HG02852 (cell line): ENCODE data around the gene PITPNM1.
"Not testable (repeated sequence)": the region's sequence is repeated elsewhere in the genome, so short reads cannot be mapped to it uniquely, and the experiment has no call there.

Experiments used
- ATAC-seq: cut with Tn5 transposase; IDR thresholded peaks from one replicate; pipeline ENCODE4 v1.9.1; 2021; ENCODE audit warnings: mild to moderate bottlenecking, moderate library complexity; ENCODE audit not compliant: unreplicated experiment

PITPNM1 gene

GRCh38 chr11:67491276-67492068, 13.7 kb downstream of the PITPNM1 start:
- ATAC-seq: no peak

DNA sequence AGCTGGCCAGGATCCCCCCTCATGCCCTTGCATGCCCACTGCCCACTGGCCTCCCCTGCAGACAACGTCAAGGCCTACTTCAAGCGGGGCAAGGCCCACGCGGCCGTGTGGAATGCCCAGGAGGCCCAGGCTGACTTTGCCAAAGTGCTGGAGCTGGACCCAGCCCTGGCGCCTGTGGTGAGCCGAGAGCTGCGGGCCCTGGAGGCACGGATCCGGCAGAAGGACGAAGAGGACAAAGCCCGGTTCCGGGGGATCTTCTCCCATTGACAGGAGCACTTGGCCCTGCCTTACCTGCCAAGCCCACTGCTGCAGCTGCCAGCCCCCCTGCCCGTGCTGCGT, 14.5 kb downstream of the PITPNM1 start:
- no peak for ATAC-seq

DNA sequence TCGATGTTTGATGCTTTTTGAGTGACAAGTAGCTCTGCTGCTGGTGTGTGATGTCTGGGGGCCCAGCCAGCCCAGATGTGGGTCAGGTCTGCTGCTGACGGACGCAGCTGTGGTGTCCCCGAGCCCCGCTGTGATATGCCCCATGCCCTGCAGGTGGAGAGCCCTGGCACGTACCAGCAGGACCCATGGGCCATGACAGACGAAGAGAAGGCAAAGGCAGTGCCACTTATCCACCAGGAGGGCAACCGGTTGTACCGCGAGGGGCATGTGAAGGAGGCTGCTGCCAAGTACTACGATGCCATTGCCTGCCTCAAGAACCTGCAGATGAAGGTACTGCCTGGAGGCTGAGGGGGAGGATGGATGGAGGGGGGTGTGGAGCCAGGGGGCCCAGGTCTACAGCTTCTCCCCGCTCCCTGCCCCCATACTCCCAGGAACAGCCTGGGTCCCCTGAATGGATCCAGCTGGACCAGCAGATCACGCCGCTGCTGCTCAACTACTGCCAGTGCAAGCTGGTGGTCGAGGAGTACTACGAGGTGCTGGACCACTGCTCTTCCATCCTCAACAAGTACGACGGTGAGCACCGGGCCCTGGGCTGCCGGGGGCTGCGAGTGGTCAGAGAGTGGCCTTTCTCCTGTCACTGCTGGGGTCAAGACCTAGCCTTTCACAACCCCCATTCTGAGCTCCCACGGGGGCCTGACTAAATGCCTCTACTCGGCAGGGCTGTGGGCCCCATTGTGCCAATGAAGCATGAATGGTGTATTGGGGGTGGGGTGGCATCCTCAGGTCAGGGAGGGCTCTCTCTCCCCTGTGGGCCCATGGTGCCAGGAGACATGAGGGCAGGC, 15.1 kb downstream of the PITPNM1 start:
- ATAC-seq: no peak

- ATAC-seq: no peak
These were observed 15.8 kb downstream of the PITPNM1 start for GRCh38 chr11:67489203-67489884.

DNA sequence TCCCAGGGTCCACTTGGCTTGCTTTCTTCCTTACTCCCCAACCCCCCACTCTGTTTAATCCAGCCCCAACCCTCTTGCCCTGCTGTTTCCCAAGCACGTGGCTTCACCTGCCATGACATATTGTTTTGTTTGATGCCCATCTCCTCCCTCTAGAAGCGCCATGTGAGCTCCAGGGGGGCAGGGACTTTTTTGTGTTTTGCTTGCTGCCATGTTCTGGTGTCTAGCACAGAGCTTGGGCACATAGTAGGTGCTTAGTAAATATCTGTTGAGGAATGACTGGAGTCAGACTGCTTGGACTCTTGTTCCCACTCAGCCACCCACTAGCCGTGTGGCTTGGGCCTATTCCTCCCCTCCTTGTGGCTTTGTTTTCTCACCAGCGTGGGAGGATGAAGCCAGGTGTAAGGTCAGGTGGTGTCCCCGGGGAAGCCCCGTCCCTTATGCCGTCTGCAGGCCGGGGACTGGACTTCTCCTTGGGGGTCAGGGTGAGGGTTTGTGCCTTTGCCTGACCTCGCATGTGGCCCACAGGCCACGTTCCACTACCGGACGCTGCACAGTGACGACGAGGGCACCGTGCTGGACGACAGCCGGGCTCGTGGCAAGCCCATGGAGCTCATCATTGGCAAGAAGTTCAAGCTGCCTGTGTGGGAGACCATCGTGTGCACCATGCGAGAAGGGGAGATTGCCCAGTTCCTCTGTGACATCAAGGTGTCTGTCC, 18.5 kb downstream of the PITPNM1 start:
- peak; percentile 36 for ATAC-seq

DNA sequence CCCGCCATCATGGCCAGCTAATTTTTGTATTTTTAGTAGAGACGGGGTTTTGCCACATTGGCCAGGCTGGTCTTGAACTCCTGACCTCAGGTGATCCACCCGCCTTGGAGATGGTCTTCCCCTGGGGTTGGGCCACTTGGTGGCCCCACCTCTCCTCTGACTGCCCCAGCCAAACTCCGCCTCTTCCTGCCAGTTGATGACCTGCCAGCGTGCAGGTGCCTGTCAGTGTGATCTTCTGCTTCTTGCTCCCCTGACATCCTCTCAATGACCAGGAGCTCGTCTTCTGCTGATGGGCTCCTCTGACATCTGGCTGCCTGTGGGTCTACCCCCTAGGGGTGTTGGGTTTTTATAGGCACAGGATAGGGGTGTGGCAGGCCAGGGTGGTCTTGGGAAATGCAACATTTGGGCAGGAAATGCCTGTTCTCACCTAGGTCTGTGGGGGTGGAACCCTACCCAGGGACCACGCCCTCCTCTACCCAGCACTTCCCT, 19.2 kb downstream of the PITPNM1 start:
- ATAC-seq: not testable (repeated sequence)

DNA sequence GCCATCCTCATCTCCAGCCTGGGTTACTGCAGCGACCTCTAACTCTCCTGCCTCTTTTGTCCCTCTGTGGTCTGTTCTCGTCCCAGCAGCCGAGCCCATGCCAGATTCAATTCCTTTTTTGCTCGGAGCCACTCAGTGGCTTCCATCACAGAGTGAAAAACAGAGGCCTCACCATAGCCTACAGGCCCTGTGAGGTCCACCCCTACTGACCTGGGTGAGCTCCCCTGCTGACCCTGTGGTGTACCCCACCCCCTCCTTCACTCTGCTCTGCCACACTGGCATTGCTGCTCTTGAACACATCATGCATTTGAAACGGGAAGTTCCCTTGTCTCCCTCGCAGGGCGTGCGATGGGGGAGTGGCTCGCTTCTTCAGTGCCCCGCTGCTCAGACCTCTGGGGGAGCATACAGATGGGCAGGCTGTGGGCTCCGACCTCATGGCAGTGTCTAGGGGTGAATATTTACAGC, 20.3 kb downstream of the PITPNM1 start:
- ATAC-seq: no peak

DNA sequence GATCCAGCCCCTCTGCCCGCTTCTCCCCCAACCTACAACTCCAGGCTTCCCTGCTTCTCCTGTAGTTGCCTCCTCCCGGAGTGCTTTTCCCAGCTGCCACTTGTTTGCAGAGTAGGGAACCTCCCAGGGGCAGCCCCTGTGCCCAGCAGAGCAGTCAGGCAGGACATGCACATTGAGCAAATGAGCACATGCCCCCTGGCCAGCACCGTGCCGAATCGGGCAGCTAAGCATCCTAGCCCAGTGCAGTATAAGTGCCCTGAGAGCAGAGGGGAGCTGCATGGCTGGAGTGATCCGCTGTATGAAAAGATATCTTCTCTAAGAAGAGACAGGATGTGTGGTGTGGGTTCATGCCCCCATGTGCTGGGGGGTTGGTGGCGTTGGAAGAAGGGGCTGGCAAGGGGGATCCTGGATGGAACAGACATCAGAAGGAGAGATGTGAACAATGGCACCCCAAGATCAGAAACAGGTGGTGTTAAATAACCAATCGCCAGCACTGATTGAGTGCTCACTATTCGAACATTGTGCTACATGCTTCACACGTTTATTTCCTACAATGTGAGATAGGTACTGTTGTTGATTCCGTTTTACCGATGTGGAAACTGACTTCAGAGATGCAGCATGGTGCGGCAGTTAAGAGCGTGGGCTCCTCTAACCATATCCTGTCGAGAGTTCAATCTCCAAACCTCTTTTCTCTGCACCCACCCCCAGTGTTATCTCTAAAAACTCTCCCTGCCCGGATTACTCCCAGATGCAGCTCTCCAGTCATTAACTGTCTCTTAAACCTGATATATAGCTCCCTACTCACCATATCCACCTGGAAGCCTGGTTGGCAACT, 21.1 kb downstream of the PITPNM1 start:
- ATAC-seq: no peak

DNA sequence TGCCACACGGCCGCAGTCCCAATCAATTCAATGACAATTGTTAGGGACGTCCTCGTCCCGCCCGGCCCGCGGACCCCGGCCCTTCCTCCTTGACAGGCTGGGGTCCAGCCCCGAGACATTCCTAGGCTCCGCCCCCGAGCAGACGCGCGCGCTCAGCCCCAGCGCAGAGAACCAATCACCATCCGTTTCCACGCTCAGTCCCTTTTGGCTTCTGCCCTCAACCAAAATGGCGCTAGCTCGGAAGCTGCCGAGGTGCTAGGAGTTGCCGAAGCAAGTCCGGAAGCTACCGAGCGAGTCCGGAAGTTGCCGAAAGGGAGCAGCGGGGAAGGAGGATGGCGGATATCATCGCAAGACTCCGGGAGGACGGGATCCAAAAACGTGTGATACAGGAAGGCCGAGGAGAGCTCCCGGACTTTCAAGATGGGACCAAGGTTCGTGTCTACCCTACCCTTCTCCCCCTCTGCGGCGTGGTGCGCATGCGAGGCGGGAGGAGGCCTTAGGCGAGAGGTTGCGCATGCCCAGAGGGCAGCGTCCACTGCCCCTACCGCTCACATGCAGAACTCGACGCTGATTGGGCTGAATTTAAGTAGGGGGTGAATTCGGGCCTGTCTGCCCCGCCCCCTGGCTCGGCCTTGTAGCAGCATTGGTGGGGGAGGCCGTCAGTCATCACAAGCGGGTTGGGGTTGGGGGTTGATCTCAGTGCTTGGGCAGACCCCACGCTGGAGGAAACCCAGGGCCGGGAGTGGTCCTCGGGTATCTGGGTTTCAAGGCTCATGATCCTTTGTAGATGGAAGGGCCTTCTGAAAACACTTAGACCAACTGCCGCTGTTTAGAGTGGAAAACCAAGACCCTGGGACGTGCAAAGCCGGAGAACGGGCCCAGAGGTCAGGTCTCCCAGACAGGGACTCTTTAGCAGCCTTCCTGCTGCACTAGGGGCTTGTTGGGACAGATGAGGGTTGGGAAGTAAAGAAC, 22.1 kb downstream of the PITPNM1 start, which contains the start of gene AIP:
AIP (plus strand) TSS at position 200 of the 972 bp plus-strand sequence; CDS start at position 333, 133 bp downstream.
- peak; percentile 73 for ATAC-seq

DNA sequence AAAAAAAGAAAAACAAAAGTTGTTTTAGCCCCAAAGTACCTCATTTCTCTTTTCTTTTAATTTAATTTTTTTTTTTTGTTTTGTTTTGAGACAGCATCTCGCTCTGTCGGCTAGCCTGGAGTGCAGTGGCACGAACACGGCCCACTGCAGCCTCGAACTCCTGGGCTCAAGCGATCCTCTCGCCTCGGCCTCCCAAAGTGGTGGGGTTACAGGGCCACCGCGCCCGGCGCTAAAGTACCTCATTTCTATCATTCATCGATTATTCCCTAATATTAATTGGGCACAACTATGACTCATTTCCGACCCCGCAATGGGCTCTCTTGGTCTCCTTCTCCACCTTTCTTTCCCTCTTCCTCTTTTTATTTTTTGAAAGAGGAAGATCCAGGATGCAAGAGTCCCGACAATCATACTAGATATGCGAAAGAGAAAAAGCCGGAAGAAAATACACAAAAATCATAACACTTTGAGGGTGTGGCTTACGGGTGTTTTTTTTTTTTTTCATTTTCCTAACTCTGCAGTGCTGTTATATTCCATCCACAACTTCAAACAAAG, 22.8 kb downstream of the PITPNM1 start:
- ATAC-seq: no peak

GRCh38 chr11:67477344-67478050, 27.7 kb downstream of the PITPNM1 start:
- not testable (repeated sequence) for ATAC-seq

GRCh38 chr11:67476692-67477091, 28.5 kb downstream of the PITPNM1 start:
- not testable (repeated sequence) for ATAC-seq

DNA sequence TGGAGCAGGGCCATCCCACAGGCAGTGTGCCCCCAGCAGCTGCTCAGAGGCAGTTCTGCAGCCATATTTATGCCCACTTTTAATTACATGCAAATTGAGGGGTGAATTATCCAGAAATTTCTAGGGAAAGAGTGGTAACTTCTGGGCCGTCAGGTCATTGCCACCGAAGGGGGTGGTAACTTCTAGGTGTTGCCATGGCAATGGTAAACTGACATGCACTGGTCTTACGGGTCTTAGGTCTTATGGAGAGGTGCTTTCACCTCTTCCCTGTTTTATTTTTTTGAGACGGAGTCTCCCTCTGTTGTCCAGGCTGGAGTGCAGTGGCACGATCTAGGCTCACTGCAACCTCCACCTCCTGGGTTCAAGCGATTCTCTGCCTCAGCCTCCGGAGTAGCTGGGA, 32.3 kb downstream of the PITPNM1 start:
- no peak for ATAC-seq

DNA sequence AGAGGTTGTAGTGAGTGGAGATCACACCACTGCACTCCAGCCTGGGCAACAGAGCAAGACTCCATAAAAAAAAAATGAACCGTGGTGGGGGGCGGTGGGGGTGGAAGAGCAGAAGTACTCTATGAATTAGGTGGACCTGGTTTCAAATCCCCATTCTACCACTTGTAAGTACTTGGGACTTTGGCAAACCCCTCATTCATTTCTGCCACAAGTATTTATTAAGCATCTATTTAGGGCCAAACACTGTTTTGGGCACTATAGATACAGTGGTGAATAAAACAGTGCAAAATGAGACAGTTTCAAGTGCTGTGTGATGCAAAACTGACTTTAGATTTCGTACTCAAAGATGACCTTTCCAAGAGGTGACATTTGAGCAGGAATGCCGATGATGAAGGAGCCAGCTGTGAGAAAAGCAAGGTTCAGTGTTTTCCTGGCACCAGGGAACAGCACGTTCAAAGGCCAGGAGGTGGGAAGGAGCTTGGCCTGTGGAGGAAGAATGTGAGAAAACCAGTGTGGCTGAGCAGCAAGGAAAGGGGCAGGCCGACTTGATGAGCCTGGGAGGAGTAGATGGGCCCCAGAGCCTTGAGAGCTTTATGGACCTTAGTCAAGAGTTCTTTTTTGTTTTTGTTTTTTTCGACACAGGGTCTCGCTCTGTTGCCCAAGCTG, 34.7 kb downstream of the PITPNM1 start:
- ATAC-seq: no peak

DNA sequence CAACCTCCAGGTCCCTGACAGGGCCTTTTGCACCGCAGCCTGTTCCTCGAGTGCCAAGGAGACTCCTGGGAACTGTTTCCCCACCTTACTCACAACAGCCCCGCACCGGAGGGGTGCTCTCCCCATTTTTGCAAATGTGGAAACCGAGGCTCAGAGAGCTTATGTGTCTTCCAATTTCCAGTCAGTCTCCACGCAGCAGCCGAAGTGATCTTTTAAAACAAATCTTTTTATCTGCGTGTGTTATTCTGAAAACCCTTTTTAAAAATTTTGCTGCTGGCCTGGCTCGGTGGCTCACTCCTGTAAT, 35.7 kb downstream of the PITPNM1 start:
- ATAC-seq: no peak

DNA sequence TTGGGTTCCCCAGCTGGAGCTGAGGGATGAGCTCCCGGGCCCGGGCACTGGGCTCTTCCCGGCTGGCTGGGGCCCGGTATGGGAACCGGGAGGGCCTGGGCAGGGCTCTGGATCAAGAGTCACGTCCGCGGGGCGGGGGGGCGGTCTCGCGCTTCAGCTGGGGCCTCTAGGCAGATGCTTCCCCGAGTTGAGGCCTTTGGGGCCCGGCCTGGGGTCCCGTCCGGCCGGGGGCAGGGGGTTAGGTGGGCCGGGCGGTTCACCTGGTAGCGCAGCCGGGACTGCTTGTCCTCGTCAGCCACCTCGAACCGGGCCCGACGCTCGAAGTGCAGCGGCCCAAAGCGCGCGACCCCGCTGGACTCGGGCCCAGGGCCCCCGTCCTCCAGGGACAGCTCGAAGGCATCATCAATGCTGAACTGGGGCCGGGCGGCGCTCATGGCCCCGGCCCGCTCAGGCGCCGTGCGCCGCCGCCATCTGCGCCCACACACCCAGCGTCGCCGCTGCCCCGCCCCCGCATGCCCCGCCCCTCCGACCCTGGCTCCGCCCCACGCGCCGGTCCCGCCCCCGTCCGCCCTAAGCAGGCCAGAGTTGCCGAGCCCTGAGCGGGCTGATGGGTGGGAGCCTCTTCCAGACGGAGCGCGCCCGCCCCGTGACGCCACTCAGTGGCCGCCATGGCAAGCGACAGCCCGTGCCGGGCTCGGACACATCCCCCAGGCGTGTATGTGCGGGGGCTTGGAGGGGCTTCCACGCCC, 36.2 kb downstream of the PITPNM1 start, which contains the start of gene TMEM134:
TMEM134 (minus strand) TSS at position 493 of the 749 bp plus-strand sequence; CDS start at position 434, 59 bp downstream.
- peak; percentile 68 for ATAC-seq

- ATAC-seq: peak; percentile 2
These were observed 36.8 kb downstream of the PITPNM1 start for GRCh38 chr11:67468456-67468758.
